CD4-positive, alpha-beta T cell treated with Interleukin-1 beta for 1 hour (primary cell): ENCODE data around the gene KMT2E.
A peak's percentile ranks its signal among the peaks of the same experiment; 100 is the strongest.
"Not testable (repeated sequence)": the region's sequence is repeated elsewhere in the genome, so short reads cannot be mapped to it uniquely, and the experiment has no call there.

Experiments used
- DNase-seq, 2 donors: peaks; one replicate each; pipeline ENCODE4 v3.0.0-alpha.2; 2020 to 2022

KMT2E gene

GRCh38 chr7:105013816-105014692 is at the start of gene KMT2E:
Gene KMT2E, plus strand, starts transcription at chr7:105014205. Its CDS starts 26,748 bp downstream, at chr7:105040953.
- DNase-seq, result peak; percentile 94

GRCh38 chr7:104964626-104965236 is 49.3 kb upstream of the KMT2E start:
- DNase-seq, result no peak

GRCh38 chr7:104966022-104966421 is 48.0 kb upstream of the KMT2E start:
- DNase-seq, result no peak

GRCh38 chr7:104967088-104967487 is 46.9 kb upstream of the KMT2E start:
- no peak for DNase-seq

- DNase-seq, result no peak
These were observed 46.4 kb upstream of the KMT2E start for GRCh38 chr7:104967595-104967994.

GRCh38 chr7:104968648-104969047 is 45.4 kb upstream of the KMT2E start:
- no peak for DNase-seq

GRCh38 chr7:104969183-104969582 is 44.8 kb upstream of the KMT2E start:
- DNase-seq, result no peak

GRCh38 chr7:104971290-104972071 is 42.5 kb upstream of the KMT2E start:
- DNase-seq, result no peak

- no peak for DNase-seq
These were observed 41.5 kb upstream of the KMT2E start for GRCh38 chr7:104972500-104972899.

- no peak for DNase-seq
These were observed 40.8 kb upstream of the KMT2E start for GRCh38 chr7:104973227-104973626.

- DNase-seq, result peak in 1 of 2 donors; percentile 38
These were observed 40.0 kb upstream of the KMT2E start for GRCh38 chr7:104973909-104974415.

GRCh38 chr7:104975553-104975952 is 38.5 kb upstream of the KMT2E start:
- DNase-seq, result not testable (repeated sequence)

- no peak for DNase-seq
These were observed 36.9 kb upstream of the KMT2E start for GRCh38 chr7:104976966-104977636.

GRCh38 chr7:104978460-104978859 is 35.5 kb upstream of the KMT2E start:
- DNase-seq, result no peak

GRCh38 chr7:104979167-104979841 is 34.7 kb upstream of the KMT2E start:
- no peak for DNase-seq

GRCh38 chr7:104980440-104980839 is 33.6 kb upstream of the KMT2E start:
- no peak for DNase-seq

- DNase-seq, result peak in 1 of 2 donors; percentile 78
These were observed 32.9 kb upstream of the KMT2E start for GRCh38 chr7:104980841-104981671.

GRCh38 chr7:104981672-104982037 is 32.4 kb upstream of the KMT2E start:
- no peak for DNase-seq

- peak; percentile 12 to 14 for DNase-seq
These were observed 31.5 kb upstream of the KMT2E start for GRCh38 chr7:104982308-104983075.

- DNase-seq, result no peak
These were observed 30.9 kb upstream of the KMT2E start for GRCh38 chr7:104983076-104983577.
